ENCODE measurements around the gene PIAS2.

Gene PIAS2

GRCh38 chr18:46942646-46943045, 25.3 kb upstream of the PIAS2 start:
- no peak for TF ChIP-seq CTCF (IDR thresholded peaks at IDR 0.05; ENCODE audit: low read depth, low read length)
- no peak overlapping the region for H3K4me3 ChIP-seq (ENCODE audit: low read depth, low read length)

- H3K4me3 ChIP-seq (ENCODE audit: low read depth, low read length), result no peak overlapping the region
- no peak for TF ChIP-seq CTCF (IDR thresholded peaks at IDR 0.05; ENCODE audit: low read depth, low read length)
Measured at GRCh38 chr18:46939998-46940571, 22.8 kb upstream of the PIAS2 start.

GRCh38 chr18:46939337-46939963, 22.1 kb upstream of the PIAS2 start:
- no peak for TF ChIP-seq CTCF (IDR thresholded peaks at IDR 0.05; ENCODE audit: low read depth, low read length)
- no peak overlapping the region for H3K4me3 ChIP-seq (ENCODE audit: low read depth, low read length)

GRCh38 chr18:46920653-46921052, 3.3 kb upstream of the PIAS2 start:
- no peak overlapping the region for H3K4me3 ChIP-seq (ENCODE audit: low read depth, low read length)
- no peak for TF ChIP-seq CTCF (IDR thresholded peaks at IDR 0.05; ENCODE audit: low read depth, low read length)

- TF ChIP-seq CTCF (IDR thresholded peaks at IDR 0.05; ENCODE audit: low read depth, low read length), result no peak
- H3K4me3 ChIP-seq (ENCODE audit: low read depth, low read length), result no peak overlapping the region
Measured at GRCh38 chr18:46920067-46920466, 2.8 kb upstream of the PIAS2 start.

GRCh38 chr18:46917803-46918600, 695 bp upstream of the PIAS2 start:
- TF ChIP-seq CTCF (IDR thresholded peaks at IDR 0.05; ENCODE audit: low read depth, low read length), result no peak
- H3K4me3 ChIP-seq (ENCODE audit: low read depth, low read length), result peak overlapping the region; percentile 85

- peak overlapping the region; percentile 85 for H3K4me3 ChIP-seq (ENCODE audit: low read depth, low read length)
- TF ChIP-seq CTCF (IDR thresholded peaks at IDR 0.05; ENCODE audit: low read depth, low read length), result no peak
Measured at GRCh38 chr18:46916551-46917107, 678 bp downstream of the PIAS2 start.
